ENCODE measurements around the gene RPLP1.

GRCh38 chr15:69443032-69443611, 9.5 kb upstream of the RPLP1 start:
- TF ChIP-seq MAX (IDR thresholded peaks at IDR 0.05): no peak
- no peak for TF ChIP-seq FOXM1 (IDR thresholded peaks at IDR 0.05; ENCODE audit: borderline replicate concordance, low read depth)
- TF ChIP-seq YY1 (IDR thresholded peaks at IDR 0.05; ENCODE audit: low read depth): no peak
- TF ChIP-seq CEBPB (IDR thresholded peaks at IDR 0.05): no peak
- no peak for TF ChIP-seq ZBTB7A (IDR thresholded peaks at IDR 0.05; ENCODE audit: low read depth)
- no peak for TF ChIP-seq EP300 (IDR thresholded peaks at IDR 0.05; ENCODE audit: borderline replicate concordance)
- no peak for TF ChIP-seq RAD21 (IDR thresholded peaks at IDR 0.05; ENCODE audit: low read depth)
- no peak for TF ChIP-seq NFIC (IDR thresholded peaks at IDR 0.05)
- TF ChIP-seq, protein P1, sequence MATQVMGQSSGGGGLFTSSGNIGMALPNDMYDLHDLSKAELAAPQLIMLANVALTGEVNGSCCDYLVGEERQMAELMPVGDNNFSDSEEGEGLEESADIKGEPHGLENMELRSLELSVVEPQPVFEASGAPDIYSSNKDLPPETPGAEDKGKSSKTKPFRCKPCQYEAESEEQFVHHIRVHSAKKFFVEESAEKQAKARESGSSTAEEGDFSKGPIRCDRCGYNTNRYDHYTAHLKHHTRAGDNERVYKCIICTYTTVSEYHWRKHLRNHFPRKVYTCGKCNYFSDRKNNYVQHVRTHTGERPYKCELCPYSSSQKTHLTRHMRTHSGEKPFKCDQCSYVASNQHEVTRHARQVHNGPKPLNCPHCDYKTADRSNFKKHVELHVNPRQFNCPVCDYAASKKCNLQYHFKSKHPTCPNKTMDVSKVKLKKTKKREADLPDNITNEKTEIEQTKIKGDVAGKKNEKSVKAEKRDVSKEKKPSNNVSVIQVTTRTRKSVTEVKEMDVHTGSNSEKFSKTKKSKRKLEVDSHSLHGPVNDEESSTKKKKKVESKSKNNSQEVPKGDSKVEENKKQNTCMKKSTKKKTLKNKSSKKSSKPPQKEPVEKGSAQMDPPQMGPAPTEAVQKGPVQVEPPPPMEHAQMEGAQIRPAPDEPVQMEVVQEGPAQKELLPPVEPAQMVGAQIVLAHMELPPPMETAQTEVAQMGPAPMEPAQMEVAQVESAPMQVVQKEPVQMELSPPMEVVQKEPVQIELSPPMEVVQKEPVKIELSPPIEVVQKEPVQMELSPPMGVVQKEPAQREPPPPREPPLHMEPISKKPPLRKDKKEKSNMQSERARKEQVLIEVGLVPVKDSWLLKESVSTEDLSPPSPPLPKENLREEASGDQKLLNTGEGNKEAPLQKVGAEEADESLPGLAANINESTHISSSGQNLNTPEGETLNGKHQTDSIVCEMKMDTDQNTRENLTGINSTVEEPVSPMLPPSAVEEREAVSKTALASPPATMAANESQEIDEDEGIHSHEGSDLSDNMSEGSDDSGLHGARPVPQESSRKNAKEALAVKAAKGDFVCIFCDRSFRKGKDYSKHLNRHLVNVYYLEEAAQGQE (IDR thresholded peaks at IDR 0.05; ENCODE audit: low read depth): no peak
- TF ChIP-seq TCF12 (IDR thresholded peaks at IDR 0.05; ENCODE audit: low read depth): no peak
- no peak for TF ChIP-seq CREB1 (IDR thresholded peaks at IDR 0.05; ENCODE audit: low read depth)
- no peak for TF ChIP-seq EGR1 (IDR thresholded peaks at IDR 0.05)
- no peak for TF ChIP-seq TAF1 (IDR thresholded peaks at IDR 0.05; ENCODE audit: low read depth)
